Mesenchymal stem cell (in vitro differentiated cells and primary cell): Measurements from ENCODE around the gene CDH23.

ENCODE experiments used
- DNase-seq: peaks from one replicate; pipeline ENCODE4 v3.0.0-alpha.2; 2013
- H2AFZ ChIP-seq: one replicate; pipeline ENCODE4 v1.6.1; 2013; ENCODE audit warnings: low read depth, mild to moderate bottlenecking, control low read depth, inconsistent platforms, low read length, moderate library complexity
- H2AK5ac ChIP-seq: 2 replicates; pipeline ENCODE4 v1.6.1; 2013; ENCODE audit warnings: low read length, moderate library complexity, mild to moderate bottlenecking, inconsistent platforms; ENCODE audit not compliant: severe bottlenecking
- H2BK120ac ChIP-seq: one replicate; pipeline ENCODE4 v1.6.1; 2013; ENCODE audit warnings: low read depth, mild to moderate bottlenecking, inconsistent platforms, low read length, moderate library complexity
- H2BK12ac ChIP-seq, 2 experiments: one replicate each; pipeline ENCODE4 v1.6.1; 2013; ENCODE audit warnings: inconsistent platforms in 2 of 2, low read length in 2 of 2, mild to moderate bottlenecking in 2 of 2, moderate library complexity in 2 of 2, control low read depth in 1 of 2
- H2BK15ac ChIP-seq: one replicate; pipeline ENCODE4 v1.6.1; 2013; ENCODE audit warnings: mild to moderate bottlenecking, low read depth, inconsistent platforms; ENCODE audit not compliant: poor library complexity, severe bottlenecking
- H2BK5ac ChIP-seq: 2 replicates; pipeline ENCODE4 v1.6.1; 2013; ENCODE audit warnings: low read depth, mild to moderate bottlenecking, low read length, control low read depth, inconsistent platforms; ENCODE audit not compliant: poor library complexity, severe bottlenecking
- H3K14ac ChIP-seq, 2 experiments: one replicate each; pipeline ENCODE4 v1.6.1; 2013; ENCODE audit warnings: inconsistent platforms in 2 of 2, low read length in 2 of 2, control low read depth in 1 of 2, mild to moderate bottlenecking in 1 of 2, moderate library complexity in 1 of 2
- H3K18ac ChIP-seq, 2 experiments: one replicate each; pipeline ENCODE4 v1.6.1; 2013; ENCODE audit warnings: inconsistent platforms in 2 of 2, low read length in 2 of 2, control low read depth in 1 of 2, low read depth in 1 of 2, mild to moderate bottlenecking in 1 of 2
- H3K23ac ChIP-seq, 2 experiments: one replicate each; pipeline ENCODE4 v1.6.1; 2013; ENCODE audit warnings: inconsistent platforms in 2 of 2, low read length in 2 of 2, mild to moderate bottlenecking in 2 of 2, moderate library complexity in 2 of 2, control low read depth in 1 of 2
- H3K27ac ChIP-seq: 2 replicates; pipeline ENCODE4 v1.5.1; 2013; ENCODE audit warnings: mild to moderate bottlenecking, moderate library complexity, low read length, control low read depth, inconsistent platforms; ENCODE audit not compliant: poor library complexity, severe bottlenecking
- H3K27me3 ChIP-seq, 2 experiments: 2 replicates each; pipeline versions ENCODE4 v1.6.1 to v1.7.0; 2013; ENCODE audit warnings: low read length in 2 of 2, mild to moderate bottlenecking in 2 of 2, moderate library complexity in 2 of 2, control low read depth in 1 of 2, inconsistent platforms in 1 of 2; ENCODE audit not compliant: control insufficient read depth in 1 of 2, insufficient read depth in 1 of 2
- H3K36me3 ChIP-seq, 2 experiments: 2 replicates each; pipeline versions ENCODE4 v1.6.1 to v1.7.0; 2013; ENCODE audit warnings: low read length in 2 of 2, control low read depth in 1 of 2, inconsistent platforms in 1 of 2, low read depth in 1 of 2, mild to moderate bottlenecking in 1 of 2; ENCODE audit not compliant: insufficient read depth in 2 of 2, control insufficient read depth in 1 of 2
- H3K4ac ChIP-seq, 2 experiments: one replicate each; pipeline ENCODE4 v1.6.1; 2013; ENCODE audit warnings: inconsistent platforms in 2 of 2, low read length in 2 of 2, mild to moderate bottlenecking in 2 of 2, moderate library complexity in 2 of 2, control low read depth in 1 of 2, low read depth in 1 of 2
- H3K4me1 ChIP-seq: 2 replicates; pipeline ENCODE4 v1.6.1; 2013; ENCODE audit warnings: low read depth, low read length, control low read depth; ENCODE audit not compliant: control insufficient read depth, insufficient read depth
- H3K4me2 ChIP-seq: 2 replicates; pipeline ENCODE4 v1.6.1; 2013; ENCODE audit warnings: low read length, mild to moderate bottlenecking, inconsistent platforms; ENCODE audit not compliant: poor library complexity, severe bottlenecking
- H3K4me3 ChIP-seq, 2 experiments: 2 replicates each; pipeline versions ENCODE4 v1.5.1 to v1.7.0; 2013; ENCODE audit warnings: low read length in 2 of 2, mild to moderate bottlenecking in 2 of 2, control low read depth in 1 of 2, low read depth in 1 of 2; ENCODE audit not compliant: insufficient read depth in 1 of 2
- H3K79me1 ChIP-seq: replicated peaks from 2 replicates; pipeline ENCODE4 v1.6.1; 2013; ENCODE audit warnings: mild to moderate bottlenecking, control low read depth, low read length, inconsistent platforms; ENCODE audit not compliant: poor library complexity, severe bottlenecking
- H3K9ac ChIP-seq: 2 replicates; pipeline ENCODE4 v1.7.0; 2013; ENCODE audit warnings: mild to moderate bottlenecking, low read length, moderate library complexity
- H3K9me3 ChIP-seq: 2 replicates; pipeline ENCODE4 v1.7.0; 2013; ENCODE audit warnings: mild to moderate bottlenecking, low read length; ENCODE audit not compliant: control insufficient read depth
- H4K8ac ChIP-seq: one replicate; pipeline ENCODE4 v1.6.1; 2013; ENCODE audit warnings: inconsistent platforms, mild to moderate bottlenecking, low read length, moderate library complexity
- H4K91ac ChIP-seq: one replicate; pipeline ENCODE4 v1.6.1; 2013; ENCODE audit warnings: mild to moderate bottlenecking, low read length, inconsistent platforms
- WGBS: methylation state at CpG from one replicate; pipeline ENCODE4 v1.1.7; 2013; ENCODE audit warnings: mixed read lengths; 5-methylcytosine and 5-hydroxymethylcytosine counted together

Gene CDH23

GRCh38 chr10:71711052-71711623 lies 314.4 kb downstream of the CDH23 start:
- Histone ChIP-seq H2BK15ac (no peak overlapping the region), H3K79me1 (no peaks in the 10 kb centered on the region), H3K14ac (no peak overlapping the region), H3K4me2 (no peak overlapping the region), H4K8ac (no peak overlapping the region), H2BK12ac (no peak overlapping the region), H3K36me3 (no peaks in the 10 kb centered on the region), H4K91ac (no peak overlapping the region), H3K4me1 (peaks cover 5% of the 10 kb centered on the region), H3K4me3 (no peak overlapping the region), H3K27me3 (peaks cover 14 to 59% of the 10 kb centered on the region in 2 experiments), H3K27ac (no peak overlapping the region), H2BK5ac (no peak overlapping the region), H2BK120ac (no peak overlapping the region), H2AFZ (no peak overlapping the region), H2AK5ac (no peak overlapping the region), H3K18ac (no peak overlapping the region), H3K9ac (no peak overlapping the region), H3K23ac (no peak overlapping the region), H3K4ac (no peak overlapping the region), H3K9me3 (no peaks in the 10 kb centered on the region)
- WGBS: 82% methylated on average over 5 of the region's 6 CpGs
- no peak for DNase-seq

- WGBS: 100% methylated on average over 2 of the region's 2 CpGs
- H4K91ac ChIP-seq: no peak overlapping the region
- no peak overlapping the region for H4K8ac ChIP-seq
- H3K79me1 ChIP-seq: no peaks in the 10 kb centered on the region
- H2BK120ac ChIP-seq: no peak overlapping the region
- no peak overlapping the region for H2BK5ac ChIP-seq
- peaks cover 5% of the 10 kb centered on the region for H3K4me1 ChIP-seq
- H3K18ac ChIP-seq: no peak overlapping the region
- H3K14ac ChIP-seq: no peak overlapping the region
- no peak overlapping the region for H3K4me3 ChIP-seq
- H3K9me3 ChIP-seq: no peaks in the 10 kb centered on the region
- H2BK15ac ChIP-seq: no peak overlapping the region
- no peaks in the 10 kb centered on the region for H3K36me3 ChIP-seq
- no peak overlapping the region for H3K4me2 ChIP-seq
- no peak overlapping the region for H3K27ac ChIP-seq
- no peak overlapping the region for H3K9ac ChIP-seq
- H3K27me3 ChIP-seq: peaks cover 12 to 60% of the 10 kb centered on the region in 2 experiments
- H3K4ac ChIP-seq: no peak overlapping the region
- no peak overlapping the region for H2AFZ ChIP-seq
- no peak for DNase-seq
- H2BK12ac ChIP-seq: no peak overlapping the region
- no peak overlapping the region for H3K23ac ChIP-seq
- H2AK5ac ChIP-seq: no peak overlapping the region
These were observed 315.4 kb downstream of the CDH23 start for GRCh38 chr10:71712170-71712569.

- Histone ChIP-seq H4K91ac (no peak overlapping the region), H3K14ac (no peak overlapping the region), H3K9me3 (no peaks in the 10 kb centered on the region), H2AFZ (no peak overlapping the region), H3K27me3 (peaks cover 10 to 60% of the 10 kb centered on the region in 2 experiments), H2AK5ac (no peak overlapping the region), H3K4ac (no peak overlapping the region), H3K4me3 (no peak overlapping the region), H3K4me2 (no peak overlapping the region), H2BK5ac (no peak overlapping the region), H3K36me3 (no peaks in the 10 kb centered on the region), H3K23ac (no peak overlapping the region), H4K8ac (no peak overlapping the region), H3K9ac (peak overlapping the region; percentile 86), H3K79me1 (no peaks in the 10 kb centered on the region), H3K27ac (no peak overlapping the region), H2BK12ac (no peak overlapping the region), H2BK120ac (no peak overlapping the region), H2BK15ac (no peak overlapping the region), H3K4me1 (peaks cover 5% of the 10 kb centered on the region), H3K18ac (no peak overlapping the region)
- 89% methylated on average over 17 of the region's 17 CpGs for WGBS
- DNase-seq: no peak
These were observed 315.9 kb downstream of the CDH23 start for GRCh38 chr10:71712572-71713134.

- H3K36me3 ChIP-seq: no peaks in the 10 kb centered on the region
- no peak overlapping the region for H2BK12ac ChIP-seq
- H4K8ac ChIP-seq: peak overlapping the region; percentile 33
- H3K18ac ChIP-seq: no peak overlapping the region
- H3K4me2 ChIP-seq: no peak overlapping the region
- H3K9me3 ChIP-seq: no peaks in the 10 kb centered on the region
- H2BK5ac ChIP-seq: no peak overlapping the region
- DNase-seq: peak; percentile 9
- peak overlapping the region in 1 of 2 experiments; percentile 68 for H3K4me3 ChIP-seq
- peak overlapping the region; percentile 86 for H3K9ac ChIP-seq
- no peak overlapping the region for H2AK5ac ChIP-seq
- no peak overlapping the region for H3K23ac ChIP-seq
- H4K91ac ChIP-seq: no peak overlapping the region
- H2AFZ ChIP-seq: no peak overlapping the region
- no peak overlapping the region for H2BK15ac ChIP-seq
- peaks cover 5% of the 10 kb centered on the region for H3K4me1 ChIP-seq
- H3K27ac ChIP-seq: no peak overlapping the region
- peak overlapping the region in 1 of 2 experiments; percentile 39 for H3K14ac ChIP-seq
- no peak overlapping the region for H2BK120ac ChIP-seq
- no peak overlapping the region for H3K4ac ChIP-seq
- H3K27me3 ChIP-seq: peaks cover 4 to 52% of the 10 kb centered on the region in 2 experiments
- H3K79me1 ChIP-seq: no peaks in the 10 kb centered on the region
- 89% methylated on average over 12 of the region's 12 CpGs for WGBS
These were observed 316.7 kb downstream of the CDH23 start for GRCh38 chr10:71713135-71714030.
